ENCODE measurements around the gene PARD6B.

Gene PARD6B

GRCh38 chr20:50734730-50735679, 3.6 kb downstream of the PARD6B start:
- H3K4me3 ChIP-seq (ENCODE audit: low read length): no peak overlapping the region

DNA sequence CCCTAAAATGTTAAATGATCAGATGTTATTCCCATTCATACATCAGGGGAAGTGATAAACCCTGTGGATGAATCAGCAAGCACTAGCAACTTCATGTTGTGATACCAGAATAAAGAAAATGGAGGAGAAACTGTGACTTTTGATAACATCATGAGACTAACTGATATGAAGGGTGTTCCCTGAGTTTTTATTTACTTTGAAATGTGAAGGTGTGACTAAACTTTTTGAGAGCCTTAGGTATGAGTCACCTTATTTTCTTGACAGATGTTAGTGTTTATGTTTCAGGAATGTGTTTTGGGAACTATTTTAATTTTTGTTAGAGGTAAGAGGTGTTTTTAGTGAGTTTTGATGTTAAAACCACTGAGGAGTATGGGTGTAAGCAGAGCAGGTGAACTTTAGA, 4.4 kb downstream of the PARD6B start:
- H3K4me3 ChIP-seq (ENCODE audit: low read length): no peak overlapping the region
- DNase-seq (ENCODE audit: low read depth, low spot score): no peak

More at GRCh38 chr20:50734730-50735679, 3.6 kb downstream of the PARD6B start:
- DNase-seq (ENCODE audit: low read depth, low spot score): no peak

GRCh38 chr20:50737352-50737751, 6.0 kb downstream of the PARD6B start:
- H3K4me3 ChIP-seq (ENCODE audit: low read length): no peak overlapping the region
- DNase-seq (ENCODE audit: low read depth, low spot score): no peak

DNA sequence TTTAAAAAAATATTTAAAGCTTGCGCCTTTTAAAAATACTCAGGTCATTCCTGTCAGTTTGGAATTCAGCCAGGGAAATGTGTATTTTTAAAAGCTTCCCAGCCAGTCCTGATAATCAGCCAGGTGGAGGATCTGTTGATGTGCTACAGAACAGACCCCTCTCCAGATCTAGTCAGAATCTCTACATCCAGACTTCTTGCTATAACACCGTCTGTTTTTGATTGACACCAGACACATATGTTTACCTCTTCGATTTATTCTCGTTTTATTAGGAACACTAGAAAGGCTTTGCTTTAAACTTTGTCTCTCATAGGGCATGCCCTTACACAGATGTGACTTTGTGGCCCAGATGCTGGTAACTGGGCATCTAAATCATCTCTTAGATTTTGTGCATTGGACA, 11.7 kb downstream of the PARD6B start:
- H3K4me3 ChIP-seq (ENCODE audit: low read length): no peak overlapping the region
- no peak for DNase-seq (ENCODE audit: low read depth, low spot score)

DNA sequence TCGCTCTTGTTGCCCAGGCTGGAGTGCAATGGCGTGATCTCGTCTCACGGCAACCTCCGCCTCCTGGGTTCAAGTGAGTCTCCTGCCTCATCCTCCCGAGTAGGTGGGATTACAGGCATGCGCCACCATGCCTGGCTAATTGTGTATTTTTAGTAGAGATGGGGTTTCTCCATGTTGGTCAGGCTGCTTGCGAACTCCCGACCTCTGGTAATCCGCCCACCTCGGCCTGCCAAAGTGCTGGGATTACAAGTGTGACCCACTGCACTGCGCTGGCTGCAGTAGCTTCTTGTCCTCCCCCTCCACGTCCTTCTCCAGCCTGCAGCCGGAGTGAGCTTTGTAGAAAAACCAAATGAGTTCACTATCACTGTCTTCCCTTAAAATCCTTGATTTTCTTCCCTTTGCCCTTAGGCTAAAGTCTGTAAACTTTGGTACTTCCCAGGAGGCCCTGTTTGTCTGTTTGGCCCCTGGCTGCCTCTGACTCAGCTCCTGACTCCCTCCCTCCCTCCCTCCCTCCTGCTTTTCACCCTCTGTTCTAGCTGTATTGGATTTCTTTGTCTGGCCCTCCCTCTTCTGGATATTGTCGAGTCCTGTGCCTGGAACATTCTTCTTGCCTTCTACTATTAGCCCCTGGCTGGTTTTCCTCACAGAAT, 12.9 kb downstream of the PARD6B start:
- H3K4me3 ChIP-seq (ENCODE audit: low read length): no peak overlapping the region
- no peak for DNase-seq (ENCODE audit: low read depth, low spot score)

GRCh38 chr20:50745634-50746137, 14.3 kb downstream of the PARD6B start:
- H3K4me3 ChIP-seq (ENCODE audit: low read length): no peak overlapping the region
- no peak for DNase-seq (ENCODE audit: low read depth, low spot score)

DNA sequence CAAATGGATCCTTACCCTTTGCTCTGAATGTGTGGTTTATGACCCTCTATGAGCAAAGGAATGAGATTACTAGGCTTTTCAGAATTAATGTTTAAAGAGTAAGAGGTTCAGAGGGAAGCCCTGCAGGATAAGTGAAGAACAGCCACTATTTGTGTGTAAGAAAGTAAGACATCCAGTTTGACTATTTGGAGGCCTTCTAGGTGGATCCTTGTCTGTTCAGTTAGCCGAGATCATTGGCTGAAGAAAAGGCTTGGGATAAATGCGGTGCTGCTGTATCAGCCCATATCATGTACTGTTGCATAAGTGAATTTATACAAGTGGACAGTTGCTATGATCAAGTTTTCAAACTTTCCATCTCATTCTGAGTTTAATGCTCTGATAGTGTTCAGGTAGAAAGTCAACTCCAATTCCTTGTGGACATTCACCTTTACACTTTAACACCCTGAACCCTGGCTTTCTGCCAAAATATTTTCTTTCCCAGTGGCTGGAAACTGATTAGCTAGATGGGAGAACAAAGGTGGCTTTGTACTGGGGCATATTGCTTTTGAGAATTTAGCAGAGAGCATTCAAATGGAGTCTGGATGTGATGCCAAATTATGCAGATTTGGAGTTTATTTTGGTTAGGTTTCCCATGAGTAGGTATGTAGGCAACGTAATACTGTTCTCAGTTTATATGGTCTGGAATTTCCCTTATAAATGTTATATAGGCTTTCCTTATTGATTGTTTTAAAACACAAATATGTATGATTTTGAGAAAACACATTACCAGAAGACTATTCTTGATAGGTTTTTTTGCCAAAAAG, 15.0 kb downstream of the PARD6B start:
- H3K4me3 ChIP-seq (ENCODE audit: low read length): no peak overlapping the region
- DNase-seq (ENCODE audit: low read depth, low spot score): no peak

- no peak for DNase-seq (ENCODE audit: low read depth, low spot score)
- H3K4me3 ChIP-seq (ENCODE audit: low read length): no peak overlapping the region
Observed at GRCh38 chr20:50747275-50747674, 15.9 kb downstream of the PARD6B start.

GRCh38 chr20:50750145-50750671, 18.8 kb downstream of the PARD6B start:
- DNase-seq (ENCODE audit: low read depth, low spot score): no peak

DNA sequence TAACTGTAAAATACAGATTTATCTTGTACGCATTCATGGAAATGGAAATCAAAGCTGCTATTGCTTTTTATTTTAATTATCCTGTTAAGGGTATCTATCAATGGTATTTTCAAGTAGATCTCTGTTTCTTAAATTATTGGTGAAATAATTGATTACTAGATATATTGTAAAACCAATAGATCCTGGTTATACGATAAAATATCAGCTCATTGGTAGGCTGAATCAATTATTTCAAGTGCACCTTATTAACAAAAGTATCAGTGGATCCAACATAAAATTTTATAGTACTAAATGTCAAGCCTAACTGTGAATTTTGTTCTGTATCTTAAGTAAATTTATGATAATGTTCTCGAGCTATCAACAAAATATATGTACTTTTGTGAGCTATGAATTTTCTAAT, 21.8 kb downstream of the PARD6B start:
- H3K4me3 ChIP-seq (ENCODE audit: low read length): no peak overlapping the region
- DNase-seq (ENCODE audit: low read depth, low spot score): no peak

More at GRCh38 chr20:50750145-50750671, 18.8 kb downstream of the PARD6B start:
- no peak overlapping the region for H3K4me3 ChIP-seq (ENCODE audit: low read length)

DNA sequence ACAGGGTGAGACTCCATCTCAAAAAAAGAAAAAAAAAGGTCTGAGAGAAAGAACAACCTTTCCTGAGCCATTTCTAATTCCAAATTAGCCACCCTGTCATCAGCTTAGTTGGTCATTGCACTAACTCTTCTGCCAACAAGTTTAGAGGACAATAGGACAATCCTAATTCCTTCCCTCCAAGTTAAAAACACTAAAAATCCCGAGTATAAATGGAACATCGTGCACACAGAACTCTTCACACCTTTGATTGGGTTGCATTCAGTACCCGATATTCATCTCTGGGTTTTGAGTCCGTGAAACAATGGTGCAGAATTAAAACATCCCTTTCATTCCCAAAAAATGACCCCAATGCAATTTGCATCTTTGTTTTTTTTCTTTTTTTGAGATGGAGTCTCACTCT, 23.0 kb downstream of the PARD6B start:
- DNase-seq (ENCODE audit: low read depth, low spot score): no peak
- no peak overlapping the region for H3K4me3 ChIP-seq (ENCODE audit: low read length)

DNA sequence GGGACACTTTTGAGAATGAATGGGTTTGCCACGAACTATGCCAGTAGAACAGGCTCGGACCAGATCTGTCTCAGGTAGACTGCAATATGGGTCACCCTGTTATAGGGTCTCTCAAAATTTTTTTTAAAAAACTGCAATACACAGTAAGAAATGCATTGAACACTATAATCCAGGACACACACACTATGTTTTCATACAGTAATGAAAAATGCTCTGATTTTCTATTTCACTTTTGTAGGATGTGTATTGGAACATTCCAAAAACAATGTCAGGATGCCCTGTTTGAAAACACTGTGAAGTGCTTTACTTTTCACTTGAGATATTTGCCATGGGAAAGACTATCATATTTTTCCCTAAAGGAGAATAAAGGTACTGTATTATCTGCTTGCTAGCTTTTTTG, 25.1 kb downstream of the PARD6B start:
- DNase-seq (ENCODE audit: low read depth, low spot score): no peak
- H3K4me3 ChIP-seq (ENCODE audit: low read length): no peak overlapping the region

- no peak overlapping the region for H3K4me3 ChIP-seq (ENCODE audit: low read length)
- no peak for DNase-seq (ENCODE audit: low read depth, low spot score)
Observed at GRCh38 chr20:50758469-50758868, 27.1 kb downstream of the PARD6B start.

- no peak for DNase-seq (ENCODE audit: low read depth, low spot score)
Observed at GRCh38 chr20:50758992-50759391, 27.6 kb downstream of the PARD6B start.

DNA sequence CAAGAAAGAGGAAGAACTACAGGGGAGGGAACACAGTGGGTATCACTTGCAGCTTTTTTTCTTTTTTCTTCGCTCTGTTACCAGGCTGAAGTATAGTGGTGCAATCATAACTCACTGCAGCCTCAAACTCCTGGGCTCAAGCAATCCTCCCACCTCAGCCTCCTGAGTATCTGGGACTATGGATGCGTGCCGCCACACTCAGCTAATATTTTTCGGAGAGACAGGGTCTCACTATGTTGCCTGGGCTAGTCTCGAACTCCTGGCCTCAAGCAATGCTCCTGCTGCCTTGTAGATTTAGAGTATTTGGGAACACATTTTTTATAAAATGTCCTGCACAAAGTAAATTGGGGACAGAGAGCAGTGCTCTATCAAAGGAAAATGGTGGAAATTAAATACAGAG, 28.3 kb downstream of the PARD6B start:
- H3K4me3 ChIP-seq (ENCODE audit: low read length): no peak overlapping the region
- no peak for DNase-seq (ENCODE audit: low read depth, low spot score)

More at GRCh38 chr20:50758992-50759391, 27.6 kb downstream of the PARD6B start:
- no peak overlapping the region for H3K4me3 ChIP-seq (ENCODE audit: low read length)

DNA sequence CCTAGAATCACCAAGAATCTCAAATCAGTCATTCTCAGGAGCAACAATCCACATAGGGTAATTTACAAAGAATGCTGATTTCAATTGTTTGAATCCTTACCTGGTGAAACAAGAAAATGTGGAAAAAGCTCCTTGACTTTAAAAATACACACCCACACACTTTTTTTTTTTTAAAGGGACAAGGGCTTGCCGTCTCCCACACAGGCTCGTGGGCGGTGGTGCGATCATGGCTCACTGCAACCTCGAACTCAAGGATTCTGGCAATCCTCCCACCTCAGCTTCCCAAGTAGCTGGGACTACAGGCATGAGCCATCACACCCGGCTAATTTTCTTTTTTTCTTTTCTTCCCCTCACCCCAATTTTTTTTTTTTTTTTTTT, 30.7 kb downstream of the PARD6B start:
- DNase-seq (ENCODE audit: low read depth, low spot score): no peak
- H3K4me3 ChIP-seq (ENCODE audit: low read length): no peak overlapping the region

- DNase-seq (ENCODE audit: low read depth, low spot score): no peak
- H3K4me3 ChIP-seq (ENCODE audit: low read length): no peak overlapping the region
Observed at GRCh38 chr20:50762435-50763220, 31.2 kb downstream of the PARD6B start.

Data from Jurkat, Clone E6-1 (cell line).